Measurements from ENCODE around the gene CSTPP1. TPM values are rescaled to one million over a fixed set of nuclear protein-coding genes. Genes with fewer than 3 reads are reported as not detected.

CSTPP1 gene
- total and polyA plus RNA-seq, 2 of the 8 experiments (the other 6 are each of a cell fraction or from before 2014, with no cell fraction given), result 24.2 to 28.7 TPM

GRCh38 chr11:46961041-46961440 lies 24.5 kb downstream of the CSTPP1 start:
- H4K20me1 ChIP-seq (replicated peaks in 1 of 2; ENCODE audit: control insufficient read depth in 1 of 2, insufficient read depth in 2 of 2, low read length in 2 of 2), result no peaks in the 10 kb centered on the region
- no peak overlapping the region for H4K91ac ChIP-seq (replicated peaks; ENCODE audit: insufficient read length, low read length)
- no peak overlapping the region for H3K9ac ChIP-seq (replicated peaks in 1 of 4; ENCODE audit: extremely low read depth in 1 of 4, low read depth in 3 of 4, low read length in 3 of 4)
- H3K36me3 ChIP-seq (ENCODE audit: control insufficient read depth in 2 of 4, insufficient read depth in 4 of 4, low read length in 3 of 4), result peaks cover 0 to 5% (median 0%) of the 10 kb centered on the region in 4 experiments; a peak in 1 of 8 replicates
- H2BK20ac ChIP-seq (ENCODE audit: low read length), result no peak overlapping the region
- ChIA-PET CTCF (ENCODE audit: partially characterized antibody) (no interaction called here), POLR2A (ENCODE audit: partially characterized antibody) (no interaction called here)
- H3K4me1 ChIP-seq (replicated peaks in 1 of 4; ENCODE audit: control insufficient read depth in 3 of 4, insufficient read depth in 4 of 4, low read length in 3 of 4), result no peaks in the 10 kb centered on the region
- no peak overlapping the region for H3K4me2 ChIP-seq (ENCODE audit: insufficient read depth in 1 of 2, low read depth in 2 of 2, low read length in 2 of 2)
- H2AK5ac ChIP-seq (ENCODE audit: low read depth, low read length), result no peak overlapping the region
- H3K27me3 ChIP-seq (replicated peaks in 1 of 4; ENCODE audit: control insufficient read depth in 3 of 4, extremely low read depth in 1 of 4, insufficient read depth in 3 of 4, low read length in 3 of 4), result no peaks in the 10 kb centered on the region
- H3K23me2 ChIP-seq (ENCODE audit: low read depth, low read length), result no peaks in the 10 kb centered on the region
- H3K23ac ChIP-seq (ENCODE audit: insufficient read length), result no peak overlapping the region
- no peak overlapping the region for H3K56ac ChIP-seq (replicated peaks; ENCODE audit: insufficient read length, low read depth, low read length)
- peaks cover 0 to 3% of the 10 kb centered on the region in 2 experiments; a peak in 2 of 4 replicates for H3K9me3 ChIP-seq (ENCODE audit: insufficient read depth in 2 of 2, low read depth in 1 of 2, low read length in 1 of 2)
- FAIRE-seq (no peak), DNase-seq (ENCODE audit: low read depth in 1 of 2, low spot score in 2 of 2) (no peak)
- no peaks in the 10 kb centered on the region for H3K79me2 ChIP-seq (ENCODE audit: control insufficient read depth in 1 of 2, insufficient read depth in 2 of 2, low read length in 2 of 2)
- H2BK120ac ChIP-seq (replicated peaks; ENCODE audit: low read depth, low read length), result no peak overlapping the region
- H3K79me1 ChIP-seq (ENCODE audit: low read depth, low read length), result no peaks in the 10 kb centered on the region
- no peak overlapping the region for H3K4me3 ChIP-seq (ENCODE audit: extremely low read depth in 1 of 4, insufficient read depth in 2 of 4, low read depth in 3 of 4, low read length in 4 of 4)
- H2BK15ac ChIP-seq (ENCODE audit: low read length), result no peak overlapping the region
- no peak overlapping the region for H4K5ac ChIP-seq (ENCODE audit: insufficient read length, low read depth, low read length)
- TF ChIP-seq FOSL1 (IDR thresholded peaks at IDR 0.05; ENCODE audit: insufficient read depth, low read depth, low read length) (no peak), SUZ12 (IDR thresholded peaks at IDR 0.05; ENCODE audit: low read length) (no peak), EP300 (IDR thresholded peaks at IDR 0.05; ENCODE audit: borderline replicate concordance in 1 of 2, low read depth in 2 of 2, low read length in 2 of 2) (no peak), TEAD4 (IDR thresholded peaks at IDR 0.05; ENCODE audit: low read depth, low read length) (no peak)
- WGBS, 2 experiments (ENCODE audit: extremely low coverage in 1 of 2, insufficient coverage in 1 of 2, insufficient read length in 1 of 2, insufficient replicate concordance in 2 of 2, low coverage in 1 of 2, low lambda C conversion rate in 2 of 2, missing lambda C conversion rate in 1 of 2), result 90% methylated on average over 2 of the region's 2 CpGs; no CpG with 5 or more reads in 1 of the 2 experiments
- no peak overlapping the region for H2BK5ac ChIP-seq (ENCODE audit: low read depth, low read length)
- no peak overlapping the region for H2BK12ac ChIP-seq (ENCODE audit: low read depth, low read length)
- H3K18ac ChIP-seq (ENCODE audit: extremely low read depth, low read length), result no peak overlapping the region
- no peak overlapping the region for H3K14ac ChIP-seq (ENCODE audit: insufficient read length)
- H4K8ac ChIP-seq (ENCODE audit: extremely low read depth, insufficient read depth, low read length), result no peak overlapping the region
- no peak overlapping the region for H3K4ac ChIP-seq (replicated peaks; ENCODE audit: insufficient read length, low read depth, low read length)
- H3K27ac ChIP-seq (ENCODE audit: low read depth, low read length), result no peak overlapping the region
- H2AFZ ChIP-seq (ENCODE audit: low read length), result no peak overlapping the region
